CD4-positive, alpha-beta T cell (primary cell): ENCODE data around the gene DAPK1. TPM values are rescaled to one million over a fixed set of nuclear protein-coding genes. Genes with fewer than 3 reads are reported as not detected.

ENCODE experiments used
- ATAC-seq: fragments of 200-7000 bp; cut with Tn5 transposase; one replicate; pipeline ENCODE4 v1.10.0; 2022; ENCODE audit warnings: mild to moderate bottlenecking; ENCODE audit not compliant: poor library complexity
- CTCF ChIA-PET: fragments of 350-600 bp; sonication (Branson Sonifier 250); formaldehyde crosslinking; loops from one replicate; lab custom pipeline; 2021; ENCODE audit warnings: antibody characterized with exemption, inconsistent platforms; lab: Charles Lee
- POLR2A ChIA-PET: fragments of 350-600 bp; sonication (Branson Sonifier 250); formaldehyde crosslinking; loops from one replicate; lab custom pipeline; 2021; ENCODE audit warnings: antibody characterized with exemption, inconsistent platforms; lab: Charles Lee
- DNase-seq, 14 experiments: peaks; one replicate each; pipeline ENCODE4 v3.0.0-alpha.2; 2013 to 2020; ENCODE audit warnings: mixed read lengths in 2 of 14
- H3K27ac ChIP-seq, 2 donors: one replicate each; pipeline versions ENCODE4 v1.5.1 to v1.7.0; 2013; ENCODE audit warnings: low read length in 2 of 2, low read depth in 1 of 2, mild to moderate bottlenecking in 1 of 2
- H3K27me3 ChIP-seq, 2 experiments: 1 replicate in 1 of 2; 2 replicates in 1 of 2; pipeline versions ENCODE4 v1.6.1 to v1.7.0; 2013; ENCODE audit warnings: low read length in 2 of 2, control low read depth in 1 of 2, mild to moderate bottlenecking in 1 of 2, moderate library complexity in 1 of 2; ENCODE audit not compliant: insufficient read depth in 2 of 2, control insufficient read depth in 1 of 2
- H3K36me3 ChIP-seq: one replicate; pipeline ENCODE4 v1.6.1; 2013; ENCODE audit warnings: low read length, control low read depth; ENCODE audit not compliant: insufficient read depth
- H3K4me1 ChIP-seq: one replicate; pipeline ENCODE4 v1.6.1; 2013; ENCODE audit warnings: low read length, control low read depth; ENCODE audit not compliant: insufficient read depth
- H3K4me3 ChIP-seq: one replicate; pipeline ENCODE4 v1.5.1; 2013; ENCODE audit warnings: mild to moderate bottlenecking, low read length, moderate library complexity
- H3K9me3 ChIP-seq, 2 experiments: 1 replicate in 1 of 2; 2 replicates in 1 of 2; pipeline versions ENCODE4 v1.6.1 to v1.7.0; 2013; ENCODE audit warnings: low read length in 2 of 2, mild to moderate bottlenecking in 2 of 2, control low read depth in 1 of 2, moderate library complexity in 1 of 2; ENCODE audit not compliant: control insufficient read depth in 1 of 2, insufficient read depth in 1 of 2
- H3K27ac Mint-ChIP-seq: one replicate; pipeline ENCODE4 v1.8.0; 2020; ENCODE audit warnings: mixed read lengths
- H3K27me3 Mint-ChIP-seq: one replicate; pipeline ENCODE4 v1.8.0; 2021; ENCODE audit warnings: mixed read lengths
- H3K36me3 Mint-ChIP-seq: one replicate; pipeline ENCODE4 v1.8.0; 2021; ENCODE audit warnings: low read depth, mixed read lengths
- H3K4me1 Mint-ChIP-seq: one replicate; pipeline ENCODE4 v1.8.0; 2021; ENCODE audit warnings: low read depth, mixed read lengths
- H3K4me3 Mint-ChIP-seq: one replicate; pipeline ENCODE4 v1.8.0; 2020; ENCODE audit warnings: mild to moderate bottlenecking, mixed read lengths
- H3K9me3 Mint-ChIP-seq: one replicate; pipeline ENCODE4 v1.8.0; 2020; ENCODE audit warnings: mixed read lengths
- CTCF ChIP-seq: fragments of 200-600 bp; IDR thresholded peaks from one replicate; pipeline ENCODE4 v1.8.0; 2022; ENCODE audit warnings: antibody characterized with exemption, mild to moderate bottlenecking
- intact Hi-C, 2 experiments: fragments of 100-400 bp; cut with DNase I in 1 of 2; cut with micrococcal nuclease in 1 of 2; formaldehyde crosslinking; loops; one replicate each; pipeline versions ENCODE4 v1.15.1 to v1.9.0; 2023 to 2025; cut with DNase I, micrococcal nuclease
- total RNA-seq, 174 experiments: library from RNA in 2 of 174; stranded (reverse) in 2 of 174; gene quantifications; one replicate each; pipeline ENCODE4 v1.2.3 and lab custom pipeline; 2021 to 2026

Gene DAPK1
- total RNA-seq, 2 experiments from 2014 or later, result 2.7 TPM

- ATAC-seq, result no peak
- no peaks in the 10 kb centered on the region for H3K27me3 Mint-ChIP-seq
- H3K36me3 Mint-ChIP-seq, result no peaks in the 10 kb centered on the region
- H3K4me1 Mint-ChIP-seq, result no peaks in the 10 kb centered on the region
- DNase-seq, result no peak
- H3K36me3 ChIP-seq, result no peaks in the 10 kb centered on the region
- no peak overlapping the region for H3K27ac ChIP-seq
- no peaks in the 10 kb centered on the region for H3K9me3 Mint-ChIP-seq
- H3K9me3 ChIP-seq, result peaks cover 0 to 4% of the 10 kb centered on the region in 2 experiments
- ChIA-PET CTCF (no interaction called here), POLR2A (no interaction called here)
- no peak overlapping the region for H3K4me3 Mint-ChIP-seq
- H3K27ac Mint-ChIP-seq, result no peak overlapping the region
- intact Hi-C loops, result loop anchor here in 1 of 2 experiments (10.0 kb wide), 1 partner anchor 373 kb away; no protein-coding TSS in a partner anchor
- no peaks in the 10 kb centered on the region for H3K4me1 ChIP-seq
- no peak overlapping the region for H3K4me3 ChIP-seq
- no peak for TF ChIP-seq CTCF
- no peaks in the 10 kb centered on the region for H3K27me3 ChIP-seq
These were observed 174.3 kb downstream of the DAPK1 start for GRCh38 chr9:87671925-87672324.

- H3K4me1 Mint-ChIP-seq, result no peaks in the 10 kb centered on the region
- no peaks in the 10 kb centered on the region for H3K27me3 Mint-ChIP-seq
- ChIA-PET CTCF (no interaction called here), POLR2A (no interaction called here)
- no peaks in the 10 kb centered on the region for H3K36me3 Mint-ChIP-seq
- Histone ChIP-seq H3K4me1 (no peaks in the 10 kb centered on the region), H3K27me3 (no peaks in the 10 kb centered on the region), H3K4me3 (no peak overlapping the region), H3K36me3 (no peaks in the 10 kb centered on the region), H3K9me3 (no peaks in the 10 kb centered on the region), H3K27ac (no peak overlapping the region)
- DNase-seq (no peak), ATAC-seq (no peak)
- H3K4me3 Mint-ChIP-seq, result no peak overlapping the region
- no peaks in the 10 kb centered on the region for H3K9me3 Mint-ChIP-seq
- no peak for TF ChIP-seq CTCF
- no peak overlapping the region for H3K27ac Mint-ChIP-seq
- intact Hi-C loops, result loop anchor here in 1 of 2 experiments (10.0 kb wide), 1 partner anchor 372 kb away; no protein-coding TSS in a partner anchor
These were observed 174.9 kb downstream of the DAPK1 start for GRCh38 chr9:87672586-87672985.

GRCh38 chr9:87673446-87674120 lies 175.9 kb downstream of the DAPK1 start:
- DNase-seq (no peak), ATAC-seq (no peak)
- no peaks in the 10 kb centered on the region for H3K27me3 ChIP-seq
- no peaks in the 10 kb centered on the region for H3K36me3 ChIP-seq
- H3K9me3 ChIP-seq, result no peaks in the 10 kb centered on the region
- no peak overlapping the region for H3K4me3 Mint-ChIP-seq
- H3K9me3 Mint-ChIP-seq, result no peaks in the 10 kb centered on the region
- H3K4me1 ChIP-seq, result peaks cover 1% of the 10 kb centered on the region
- H3K4me1 Mint-ChIP-seq, result peaks cover 5% of the 10 kb centered on the region
- H3K27ac ChIP-seq, result no peak overlapping the region
- POLR2A ChIA-PET, result no interaction called here
- intact Hi-C loops, result loop anchor here in 1 of 2 experiments (10.0 kb wide), 1 partner anchor 371 kb away; no protein-coding TSS in a partner anchor
- H3K27me3 Mint-ChIP-seq, result no peaks in the 10 kb centered on the region
- no peaks in the 10 kb centered on the region for H3K36me3 Mint-ChIP-seq
- no peak overlapping the region for H3K27ac Mint-ChIP-seq
- H3K4me3 ChIP-seq, result no peak overlapping the region
- TF ChIP-seq CTCF, result no peak
- CTCF ChIA-PET, result no interaction called here
